ENCODE results near the gene CYS1.

The CYS1 gene

GRCh38 chr2:10009811-10010781, 70.1 kb downstream of the CYS1 start:
- DNase-seq (ENCODE audit: insufficient read length, low spot score): no peak
- FAIRE-seq: no peak
- TF ChIP-seq POLR2AphosphoS5 (IDR thresholded peaks at IDR 0.05; ENCODE audit: low read depth, low read length) (no peak), POLR2A (IDR thresholded peaks at IDR 0.05; ENCODE audit: low read depth, low read length) (no peak), PAX5 (IDR thresholded peaks at IDR 0.05; ENCODE audit: insufficient read depth, low read length, severe bottlenecking) (no peak), SPI1 (IDR thresholded peaks at IDR 0.05; ENCODE audit: low read depth, low read length) (no peak), POU2F2 (IDR thresholded peaks at IDR 0.05; ENCODE audit: low read depth, low read length) (no peak), TAF1 (IDR thresholded peaks at IDR 0.05; ENCODE audit: low read depth, low read length) (no peak)

GRCh38 chr2:10009271-10009810, 70.9 kb downstream of the CYS1 start:
- no peak for FAIRE-seq
- no peak for TF ChIP-seq POLR2AphosphoS5 (IDR thresholded peaks at IDR 0.05; ENCODE audit: low read depth, low read length)
- TF ChIP-seq PAX5 (IDR thresholded peaks at IDR 0.05; ENCODE audit: insufficient read depth, low read length, severe bottlenecking): no peak
- no peak for TF ChIP-seq SPI1 (IDR thresholded peaks at IDR 0.05; ENCODE audit: low read depth, low read length)
- TF ChIP-seq POU2F2 (IDR thresholded peaks at IDR 0.05; ENCODE audit: low read depth, low read length): no peak
- DNase-seq (ENCODE audit: insufficient read length, low spot score): no peak

- FAIRE-seq (no peak), DNase-seq (ENCODE audit: insufficient read length, low spot score) (no peak)
- TF ChIP-seq SPI1 (IDR thresholded peaks at IDR 0.05; ENCODE audit: low read depth, low read length): no peak
Observed at GRCh38 chr2:10008809-10009176, 71.4 kb downstream of the CYS1 start.

- no peak for TF ChIP-seq POLR2A (IDR thresholded peaks at IDR 0.05; ENCODE audit: low read depth, low read length)
- TF ChIP-seq POLR2AphosphoS5 (IDR thresholded peaks at IDR 0.05; ENCODE audit: low read depth, low read length): no peak
- no peak for TF ChIP-seq PAX5 (IDR thresholded peaks at IDR 0.05; ENCODE audit: insufficient read depth, low read length, severe bottlenecking)
- no peak for TF ChIP-seq POU2F2 (IDR thresholded peaks at IDR 0.05; ENCODE audit: low read depth, low read length)
- TF ChIP-seq SPI1 (IDR thresholded peaks at IDR 0.05; ENCODE audit: low read depth, low read length): no peak
- no peak for TF ChIP-seq TAF1 (IDR thresholded peaks at IDR 0.05; ENCODE audit: low read depth, low read length)
- no peak for DNase-seq (ENCODE audit: insufficient read length, low spot score)
- no peak for FAIRE-seq
Observed at GRCh38 chr2:10007921-10008808, 72.0 kb downstream of the CYS1 start.

- TF ChIP-seq SPI1 (IDR thresholded peaks at IDR 0.05; ENCODE audit: low read depth, low read length) (no peak), PAX5 (IDR thresholded peaks at IDR 0.05; ENCODE audit: insufficient read depth, low read length, severe bottlenecking) (no peak), POLR2A (IDR thresholded peaks at IDR 0.05; ENCODE audit: low read depth, low read length) (no peak), TAF1 (IDR thresholded peaks at IDR 0.05; ENCODE audit: low read depth, low read length) (no peak), POU2F2 (IDR thresholded peaks at IDR 0.05; ENCODE audit: low read depth, low read length) (no peak), POLR2AphosphoS5 (IDR thresholded peaks at IDR 0.05; ENCODE audit: low read depth, low read length) (no peak)
- FAIRE-seq: no peak
- no peak for DNase-seq (ENCODE audit: insufficient read length, low spot score)
Observed at GRCh38 chr2:10007435-10007834, 72.8 kb downstream of the CYS1 start.

Measured in GM12891 (cell line).